Fibroblast of mammary gland (primary cell): ENCODE results near the gene UXT.
"Not testable (repeated sequence)": the region's sequence is repeated elsewhere in the genome, so short reads cannot be mapped to it uniquely, and the experiment has no call there.

Experiments
- DNase-seq: peaks from one replicate; pipeline ENCODE4 v3.0.0-alpha.2; 2010; ENCODE audit warnings: low read depth
- H3K4me3 ChIP-seq: 2 replicates; pipeline ENCODE4 v1.5.1; 2011; ENCODE audit warnings: low read depth, mild to moderate bottlenecking, low read length, moderate library complexity; ENCODE audit not compliant: control insufficient read depth
- TF ChIP-seq, protein P1 (sequence below): conservative IDR thresholded peaks from 2 replicates; pipeline ENCODE4 v1.5.1; 2011; ENCODE audit warnings: low read depth, low read length, inconsistent platforms; ENCODE audit not compliant: control insufficient read depth, insufficient read depth

UXT gene

DNA sequence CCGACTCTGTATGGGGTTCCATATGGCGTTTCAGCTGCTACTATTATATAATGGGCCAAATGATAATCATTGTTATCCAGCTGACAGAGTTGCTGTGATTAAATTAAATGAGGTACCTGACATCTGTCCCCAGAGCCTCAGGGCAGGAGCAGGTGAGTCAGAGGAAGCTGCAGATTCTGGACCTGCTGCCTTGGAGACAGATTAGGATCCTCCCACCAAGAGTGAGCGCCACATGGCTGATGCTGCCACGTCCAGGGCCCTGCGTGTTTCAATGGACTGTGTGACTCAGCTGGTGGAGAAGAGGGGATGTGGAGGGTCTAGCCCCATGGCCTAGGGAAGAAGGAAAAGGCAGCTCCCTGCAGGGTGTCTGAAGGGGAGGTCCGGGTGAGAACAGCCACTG is 28.3 kb upstream of the UXT start:
- DNase-seq: no peak
- TF ChIP-seq, protein P1, sequence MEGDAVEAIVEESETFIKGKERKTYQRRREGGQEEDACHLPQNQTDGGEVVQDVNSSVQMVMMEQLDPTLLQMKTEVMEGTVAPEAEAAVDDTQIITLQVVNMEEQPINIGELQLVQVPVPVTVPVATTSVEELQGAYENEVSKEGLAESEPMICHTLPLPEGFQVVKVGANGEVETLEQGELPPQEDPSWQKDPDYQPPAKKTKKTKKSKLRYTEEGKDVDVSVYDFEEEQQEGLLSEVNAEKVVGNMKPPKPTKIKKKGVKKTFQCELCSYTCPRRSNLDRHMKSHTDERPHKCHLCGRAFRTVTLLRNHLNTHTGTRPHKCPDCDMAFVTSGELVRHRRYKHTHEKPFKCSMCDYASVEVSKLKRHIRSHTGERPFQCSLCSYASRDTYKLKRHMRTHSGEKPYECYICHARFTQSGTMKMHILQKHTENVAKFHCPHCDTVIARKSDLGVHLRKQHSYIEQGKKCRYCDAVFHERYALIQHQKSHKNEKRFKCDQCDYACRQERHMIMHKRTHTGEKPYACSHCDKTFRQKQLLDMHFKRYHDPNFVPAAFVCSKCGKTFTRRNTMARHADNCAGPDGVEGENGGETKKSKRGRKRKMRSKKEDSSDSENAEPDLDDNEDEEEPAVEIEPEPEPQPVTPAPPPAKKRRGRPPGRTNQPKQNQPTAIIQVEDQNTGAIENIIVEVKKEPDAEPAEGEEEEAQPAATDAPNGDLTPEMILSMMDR: no peak
- H3K4me3 ChIP-seq: no peak overlapping the region

DNA sequence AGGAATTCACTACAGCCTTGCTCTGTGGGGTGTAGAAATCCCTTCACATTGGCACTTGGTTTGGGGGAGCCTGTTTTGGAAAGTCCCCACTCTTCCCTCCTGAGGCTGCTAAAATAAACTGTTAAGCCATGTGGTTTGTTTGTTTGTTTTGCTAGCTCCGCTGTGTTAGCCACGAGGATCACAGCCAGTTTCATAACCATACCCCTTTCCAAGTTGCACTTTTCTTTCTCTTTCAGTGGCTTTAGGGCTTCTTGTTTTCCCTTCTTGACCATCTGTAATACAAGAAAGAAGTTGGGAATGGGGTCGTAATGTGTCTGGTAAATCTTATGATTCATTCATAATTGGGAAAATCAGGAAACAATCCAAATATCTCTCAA is 24.8 kb upstream of the UXT start:
- H3K4me3 ChIP-seq: no peak overlapping the region
- peak; percentile 50 for DNase-seq
- TF ChIP-seq, protein P1: no peak

DNA sequence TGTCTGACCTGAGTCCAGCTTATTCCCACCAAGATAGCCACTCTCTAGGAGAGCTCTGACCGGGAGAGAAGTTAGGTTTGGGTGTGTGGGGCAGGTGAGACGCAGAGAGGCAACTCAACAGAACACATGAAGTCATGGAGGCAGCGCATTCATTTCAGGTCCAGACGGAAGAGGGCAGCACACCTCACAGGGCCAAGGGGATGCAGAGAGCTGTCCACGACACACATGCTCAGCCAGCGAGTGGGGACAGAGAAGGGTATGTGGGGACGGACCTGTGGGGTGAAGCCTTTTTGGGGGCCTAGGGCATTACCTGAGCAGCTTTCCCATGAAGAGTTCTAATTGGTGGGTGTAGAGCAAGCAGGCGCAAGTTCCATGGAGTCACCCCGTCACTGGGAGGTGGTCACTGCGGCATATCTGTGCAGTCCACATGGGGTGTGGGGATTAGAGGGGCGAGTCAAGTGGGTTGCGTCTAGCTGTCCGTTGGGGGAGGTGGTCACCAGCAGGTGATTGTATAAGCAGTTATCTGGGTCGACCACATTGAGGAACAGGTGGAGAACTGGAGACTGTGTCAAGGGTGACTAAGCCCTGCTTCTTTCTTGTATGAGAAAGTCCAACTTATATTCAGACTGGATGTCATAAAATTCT is 24.3 kb upstream of the UXT start:
- TF ChIP-seq, protein P1: no peak
- DNase-seq: no peak
- H3K4me3 ChIP-seq: no peak overlapping the region

DNA sequence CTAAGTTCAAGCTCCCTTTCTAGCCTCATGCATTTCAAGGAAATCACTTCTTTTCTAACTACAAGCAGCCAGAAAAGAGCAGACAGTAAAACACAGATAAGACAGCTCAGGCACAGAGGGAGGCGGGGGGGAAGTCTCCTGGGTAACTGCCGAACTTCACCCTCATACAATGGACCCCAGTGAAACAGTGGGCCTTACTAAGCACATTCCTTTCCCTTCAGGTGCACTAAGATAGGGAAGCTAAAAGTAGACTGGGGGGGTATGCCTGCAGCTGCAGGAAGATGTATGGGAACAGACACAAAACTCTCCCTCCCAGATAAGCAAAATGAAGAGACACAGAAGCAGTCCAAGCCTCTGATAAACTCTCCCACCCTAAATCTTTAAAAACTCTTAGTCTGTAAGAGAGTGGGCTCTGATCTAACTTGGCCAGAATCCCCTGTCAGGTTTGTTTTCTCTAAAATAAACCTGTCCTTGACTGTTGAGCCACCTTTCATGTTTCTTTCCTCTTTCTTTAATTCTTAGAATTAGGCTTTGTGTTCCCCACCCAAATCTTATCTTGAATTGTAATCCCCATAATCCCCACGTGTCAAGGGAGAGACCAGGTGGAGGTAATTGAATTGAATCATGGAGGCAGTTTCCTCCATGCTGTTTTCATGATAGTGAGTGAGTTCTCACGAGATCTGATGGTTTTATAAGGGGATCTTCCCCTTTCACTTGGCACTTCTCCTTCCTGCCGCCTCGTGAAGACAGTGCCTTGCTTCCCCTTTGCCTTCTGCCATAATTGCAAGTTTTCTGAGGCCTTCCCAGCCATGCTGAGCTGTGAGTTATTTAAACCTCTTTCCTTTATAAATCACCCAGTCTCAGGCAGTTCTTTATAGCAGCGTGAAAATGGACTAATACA is 17.2 kb upstream of the UXT start:
- DNase-seq, H3K4me3 ChIP-seq: not testable (repeated sequence)

DNA sequence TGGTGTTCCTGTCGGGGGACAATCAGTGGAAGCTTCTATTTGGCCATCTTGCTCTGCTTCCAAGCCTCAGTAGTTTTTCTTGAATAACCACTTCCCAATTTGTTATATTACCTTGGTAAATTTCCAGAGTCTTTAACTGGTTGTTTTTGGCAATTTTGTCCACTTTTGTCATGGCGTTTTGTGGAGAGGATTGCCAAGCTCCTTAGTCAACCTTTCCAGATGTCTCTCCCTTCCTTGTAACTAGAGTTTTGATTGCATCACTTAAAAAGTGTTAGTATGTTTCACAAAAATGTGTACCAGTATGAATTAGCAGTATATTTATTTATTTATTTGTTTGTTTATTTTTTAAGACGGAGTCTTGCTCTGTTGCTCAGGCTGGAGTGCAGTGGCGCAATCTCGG is 15.8 kb upstream of the UXT start:
- peak; percentile 65 for DNase-seq
- no peak overlapping the region for H3K4me3 ChIP-seq
- TF ChIP-seq, protein P1: no peak

DNA sequence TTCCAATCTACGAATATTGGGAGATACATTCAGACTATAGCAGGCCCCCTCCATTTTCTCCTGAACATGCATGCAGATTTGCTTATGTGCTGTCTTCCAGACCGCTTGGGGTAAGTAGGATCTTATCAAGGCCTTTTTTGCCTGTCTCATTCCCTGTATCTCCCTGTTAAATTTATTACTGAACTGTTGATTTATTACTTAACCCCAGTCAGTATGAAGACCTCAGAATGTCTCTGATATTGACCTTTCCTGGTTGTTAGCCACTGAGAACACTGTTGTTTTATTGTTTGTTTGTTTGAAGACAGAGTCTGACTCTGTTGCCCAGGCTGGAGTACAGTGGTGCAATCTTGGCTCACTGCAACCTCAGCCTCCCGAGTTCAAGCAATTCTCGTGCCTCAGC is 6.8 kb upstream of the UXT start:
- not testable (repeated sequence) for DNase-seq

DNA sequence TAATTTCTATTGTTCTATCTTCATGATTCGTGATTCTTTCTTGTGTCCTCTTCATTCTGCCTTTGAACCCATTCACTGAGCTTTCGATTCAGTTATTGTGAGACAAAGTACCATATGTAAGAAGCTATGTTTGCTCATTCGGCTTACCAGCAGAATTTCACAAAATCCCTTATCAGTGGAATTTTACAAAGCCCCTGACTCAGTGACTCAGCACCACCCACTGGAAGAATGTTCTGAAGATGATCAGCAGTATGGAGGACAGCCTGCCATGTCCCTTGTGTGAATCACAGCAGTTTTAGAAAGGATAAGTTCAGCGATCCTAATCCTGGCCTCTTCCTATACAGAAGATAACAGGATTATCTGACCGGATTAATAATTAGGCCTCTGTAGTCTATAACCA is 5.8 kb upstream of the UXT start:
- DNase-seq: peak; percentile 37
- TF ChIP-seq, protein P1: no peak
- H3K4me3 ChIP-seq: no peak overlapping the region

More for the DNA sequence above, 6.8 kb upstream of the UXT start:
- H3K4me3 ChIP-seq: not testable (repeated sequence)
